Loucy (cell line): ENCODE measurements around the gene RBM6.

ENCODE experiments used
- CTCF ChIP-seq: fragments of 200-600 bp; sonication (generic); conservative IDR thresholded peaks from 2 replicates; pipeline ENCODE4 v1.5.1; 2014; ENCODE audit warnings: mild to moderate bottlenecking, antibody characterized with exemption, low read length
- EZH2phosphoT487 ChIP-seq: fragments of 200-600 bp; IDR thresholded peaks from 2 replicates; pipeline ENCODE4 v1.6.1; 2018; ENCODE audit warnings: antibody characterized with exemption, mild to moderate bottlenecking, moderate library complexity, borderline replicate concordance

GRCh38 chr3:49900491-49901153 is 39.3 kb upstream of the RBM6 start:
- TF ChIP-seq CTCF (no peak), EZH2phosphoT487 (no peak)
